Right lobe of liver (tissue), 4 donors: Measurements from ENCODE around the gene FBLN2.

ENCODE experiments used
- CTCF ChIP-seq, 4 donors: fragments of 200-600 bp in 3 of 4; fragments of 450-650 bp in 1 of 4; IDR thresholded peaks; one replicate each; pipeline versions ENCODE4 v1.5.1 to v1.8.0; 2016 to 2022; ENCODE audit warnings: antibody characterized with exemption in 4 of 4, mild to moderate bottlenecking in 2 of 4
- POLR2A ChIP-seq: fragments of 450-650 bp; IDR thresholded peaks from one replicate; pipeline ENCODE4 v1.6.1; 2017; ENCODE audit warnings: antibody characterized with exemption, mild to moderate bottlenecking
- donor health status: DM: no; HTN: no; CAD: no.
- donor health status: DM: no; HTN: no; CAD: no.
- donor health status: DM: no; HTN: yes; CAD: no.

GRCh38 chr3:13522236-13522635 lies 26.7 kb upstream of the FBLN2 start:
- TF ChIP-seq CTCF (IDR thresholded peaks at IDR 0.05): no peak
- TF ChIP-seq POLR2A: no peak
